Thymus (tissue), 11 donors: ENCODE data around the gene FBXW11. TPM values are rescaled to one million over a fixed set of nuclear protein-coding genes. Genes with fewer than 3 reads are reported as not detected.

ENCODE experiments used
- DNase-seq, 9 donors: peaks; one replicate each; pipeline ENCODE4 v3.0.0-alpha.2; 2013; ENCODE audit warnings: low spot score in 9 of 9, low read depth in 6 of 9, missing footprints in 1 of 9
- H3K27ac ChIP-seq, 2 donors: one replicate each; pipeline ENCODE4 v1.5.1; 2013; ENCODE audit warnings: control low read depth in 1 of 2, low read depth in 1 of 2, low read length in 1 of 2, mild to moderate bottlenecking in 1 of 2, moderate library complexity in 1 of 2
- H3K27me3 ChIP-seq, 2 donors: one replicate each; pipeline ENCODE4 v1.5.1; 2013; ENCODE audit warnings: low read length in 1 of 2; ENCODE audit not compliant: control insufficient read depth in 2 of 2, insufficient read depth in 1 of 2
- H3K36me3 ChIP-seq, 2 donors: one replicate each; pipeline ENCODE4 v1.5.1; 2013; ENCODE audit warnings: low read length in 1 of 2, mild to moderate bottlenecking in 1 of 2, moderate library complexity in 1 of 2; ENCODE audit not compliant: control insufficient read depth in 2 of 2, insufficient read depth in 2 of 2
- H3K4me1 ChIP-seq, 2 donors: one replicate each; pipeline ENCODE4 v1.5.1; 2013; ENCODE audit warnings: low read length in 2 of 2; ENCODE audit not compliant: control insufficient read depth in 2 of 2, insufficient read depth in 2 of 2
- H3K4me3 ChIP-seq, 2 donors: one replicate each; pipeline ENCODE4 v1.5.1; 2013; ENCODE audit warnings: low read length in 2 of 2, control low read depth in 1 of 2, mild to moderate bottlenecking in 1 of 2
- H3K9me3 ChIP-seq, 2 donors: one replicate each; pipeline ENCODE4 v1.5.1; 2013; ENCODE audit warnings: low read length in 1 of 2, mild to moderate bottlenecking in 1 of 2; ENCODE audit not compliant: control insufficient read depth in 2 of 2, insufficient read depth in 1 of 2
- WGBS: extraction: QIAGEN DNeasy Blood & Tissue Kit; methylation state at CpG from one replicate; pipeline ENCODE4 v1.1.7; 2013; 5-methylcytosine and 5-hydroxymethylcytosine counted together
- polyA plus RNA-seq: library from polyadenylated mRNA; stranded (reverse); fragments of 200-250 nt; gene quantifications from one replicate; pipeline ENCODE4 v1.2.3, GENCODE V29; 2013
- total RNA-seq: library from RNA; stranded (reverse); fragments of 120-200 nt; gene quantifications from one replicate; pipeline ENCODE4 v1.2.4, GENCODE V29; 2013
- donor health status: healthy.

The FBXW11 gene
- total and polyA plus RNA-seq, 2 donors = 12.5 to 27.5 TPM

DNA sequence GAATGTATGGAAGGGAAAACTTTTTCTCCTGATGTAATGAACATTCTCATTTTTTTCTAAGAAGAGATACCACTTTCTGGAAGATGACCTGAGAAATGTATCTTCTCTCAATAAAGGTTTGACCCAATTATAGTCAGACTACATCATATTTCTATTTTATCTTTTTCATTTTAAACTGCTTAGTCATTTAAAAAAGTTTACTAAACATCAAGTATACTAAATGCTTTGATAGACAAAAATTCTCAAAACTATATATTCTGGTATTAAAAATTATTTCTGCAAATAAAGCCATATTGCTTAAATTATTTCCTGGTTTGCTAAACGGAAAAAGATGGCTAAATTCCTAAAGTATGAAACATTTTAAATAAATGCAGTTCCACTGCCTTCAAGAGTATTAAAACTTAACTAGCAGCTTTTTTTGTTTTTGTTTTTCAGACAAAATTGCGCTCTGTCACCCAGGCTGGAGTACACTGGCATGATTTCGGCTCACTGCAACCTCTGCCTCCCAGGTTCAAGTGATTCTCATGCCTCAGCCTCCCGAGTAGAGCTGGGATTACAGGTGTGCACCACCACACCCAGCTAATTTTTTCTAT lies 37.1 kb downstream of the FBXW11 start:
- Histone ChIP-seq H3K9me3 (peaks cover 0 to 10% of the 10 kb centered on the region in 2 donors), H3K36me3 (no peaks in the 10 kb centered on the region), H3K27ac (no peak overlapping the region), H3K4me1 (peaks cover 11 to 34% of the 10 kb centered on the region in 2 donors), H3K27me3 (no peaks in the 10 kb centered on the region), H3K4me3 (no peak overlapping the region)
- 97% methylated on average over 4 of the region's 4 CpGs for WGBS
- no peak for DNase-seq

DNA sequence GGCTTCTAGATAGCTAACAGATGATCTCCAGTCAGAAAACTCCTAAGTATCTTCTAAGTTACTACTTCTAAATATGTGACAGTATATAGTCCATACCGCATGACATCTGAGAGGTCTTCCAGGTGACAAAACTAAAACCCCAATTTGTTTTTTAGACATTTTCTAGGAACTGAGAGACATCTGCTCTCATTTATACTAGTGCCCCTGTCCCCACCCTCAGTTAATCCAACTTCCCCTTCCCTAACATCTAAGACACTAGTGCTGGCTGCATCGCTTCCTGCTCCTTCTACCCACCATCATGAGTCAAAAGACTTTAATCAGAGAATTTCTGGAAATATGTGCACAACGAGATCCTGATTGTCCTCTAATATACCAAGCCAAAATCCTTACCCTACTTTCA lies 37.9 kb downstream of the FBXW11 start:
- Histone ChIP-seq H3K36me3 (no peaks in the 10 kb centered on the region), H3K27ac (peak overlapping the region in 1 of 2 donors; percentile 31), H3K4me3 (no peak overlapping the region), H3K4me1 (peaks cover 11 to 34% of the 10 kb centered on the region in 2 donors), H3K27me3 (no peaks in the 10 kb centered on the region), H3K9me3 (peaks cover 0 to 10% of the 10 kb centered on the region in 2 donors)
- 24% methylated on average over 3 of the region's 3 CpGs for WGBS
- peak in 1 of 9 donors; percentile 35 for DNase-seq

DNA sequence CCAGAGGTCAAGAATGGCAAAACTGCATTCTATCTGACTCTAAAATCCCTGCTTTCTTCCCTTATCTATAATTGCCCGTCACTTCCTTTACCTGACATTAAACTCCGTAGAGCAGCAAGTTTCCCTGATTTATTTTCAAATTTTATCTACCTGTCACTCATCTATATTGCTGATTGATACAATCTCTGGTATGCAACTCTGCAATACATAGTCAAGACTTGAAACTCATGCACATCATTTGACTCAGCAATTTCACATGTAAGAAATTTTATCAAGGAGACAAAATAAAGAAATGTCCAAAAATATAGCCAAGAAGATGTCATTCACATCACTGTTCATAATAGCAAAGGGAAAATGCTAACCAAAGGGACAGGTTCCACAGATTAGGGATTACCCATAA lies 39.5 kb downstream of the FBXW11 start:
- Histone ChIP-seq H3K4me1 (peaks cover 11 to 32% of the 10 kb centered on the region in 2 donors), H3K4me3 (no peak overlapping the region), H3K27ac (no peak overlapping the region), H3K27me3 (no peaks in the 10 kb centered on the region), H3K36me3 (no peaks in the 10 kb centered on the region), H3K9me3 (peaks cover 0 to 10% of the 10 kb centered on the region in 2 donors)
- 83% methylated on average over 2 of the region's 2 CpGs for WGBS
- DNase-seq = no peak

DNA sequence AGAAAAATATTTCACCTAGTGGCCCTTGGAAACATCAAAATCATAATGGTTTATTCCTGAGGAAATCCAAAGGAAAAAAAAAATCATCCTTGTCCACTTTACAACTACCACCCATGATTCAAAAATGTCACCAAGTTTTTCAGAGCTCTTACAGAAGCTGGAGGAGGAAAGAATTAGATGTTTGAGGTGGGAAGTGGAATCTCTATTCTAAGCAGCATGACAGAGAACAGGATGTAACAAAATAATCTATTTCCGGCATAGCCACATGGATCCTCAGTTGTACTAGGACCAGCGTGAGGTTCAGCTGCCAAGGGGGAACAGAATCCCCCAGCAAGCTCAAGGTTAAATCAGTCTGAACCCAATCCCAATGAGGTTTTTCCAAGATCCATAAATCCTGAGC lies 40.2 kb downstream of the FBXW11 start:
- Histone ChIP-seq H3K4me1 (peaks cover 11 to 26% of the 10 kb centered on the region in 2 donors), H3K27me3 (no peaks in the 10 kb centered on the region), H3K4me3 (no peak overlapping the region), H3K9me3 (peaks cover 0 to 10% of the 10 kb centered on the region in 2 donors), H3K27ac (peak overlapping the region in 1 of 2 donors; percentile 3), H3K36me3 (no peaks in the 10 kb centered on the region)
- 41% methylated on average over 2 of the region's 2 CpGs for WGBS
- DNase-seq = no peak

DNA sequence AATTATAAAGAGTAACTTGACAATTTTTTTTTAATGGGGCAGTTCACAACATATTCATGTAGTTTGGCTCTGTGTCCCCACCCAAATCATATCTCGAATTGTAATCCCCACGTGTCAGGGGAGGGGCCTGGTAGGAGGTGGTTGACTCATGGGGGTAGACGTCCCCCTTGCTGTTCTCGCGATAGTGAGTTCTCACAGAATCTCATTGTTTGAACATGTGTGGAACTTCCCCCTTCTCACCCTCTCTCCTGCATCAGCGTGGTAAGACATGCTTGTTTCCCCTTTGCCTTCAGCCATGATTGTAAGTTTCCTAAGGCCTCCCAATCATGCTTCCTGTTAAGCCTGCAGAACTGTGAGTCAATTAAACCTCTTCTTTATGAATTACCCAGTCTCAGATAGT lies 40.7 kb downstream of the FBXW11 start:
- Histone ChIP-seq H3K27ac (no peak overlapping the region), H3K4me3 (no peak overlapping the region), H3K36me3 (no peaks in the 10 kb centered on the region), H3K4me1 (peaks cover 11 to 24% of the 10 kb centered on the region in 2 donors), H3K9me3 (peaks cover 0 to 10% of the 10 kb centered on the region in 2 donors), H3K27me3 (no peaks in the 10 kb centered on the region)
- DNase-seq = no peak
- WGBS = 81% methylated on average over 6 of the region's 6 CpGs

DNA sequence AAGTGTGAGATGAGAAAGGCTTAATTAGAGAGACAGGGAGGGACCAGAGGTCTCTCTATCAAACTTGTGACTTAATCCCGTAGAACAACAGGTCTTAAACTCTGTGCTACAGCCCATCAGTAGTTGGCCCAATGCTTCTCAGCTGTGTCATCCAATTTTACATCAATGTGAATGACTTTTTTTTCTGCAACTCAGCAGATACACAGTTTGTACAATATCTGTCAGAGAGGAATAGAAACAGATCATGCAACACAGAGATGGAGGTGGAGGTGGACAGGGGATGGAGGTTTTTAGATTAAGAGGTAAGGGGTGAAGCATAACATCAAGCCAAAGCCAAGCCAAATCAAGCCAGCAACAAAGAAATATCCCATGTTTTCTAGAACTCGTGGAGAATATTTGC lies 43.0 kb downstream of the FBXW11 start:
- H3K36me3 ChIP-seq = no peaks in the 10 kb centered on the region
- no peak overlapping the region for H3K27ac ChIP-seq
- H3K9me3 ChIP-seq = no peaks in the 10 kb centered on the region
- WGBS = 93% methylated on average over 2 of the region's 2 CpGs
- DNase-seq = no peak
- H3K27me3 ChIP-seq = no peaks in the 10 kb centered on the region
- no peak overlapping the region for H3K4me3 ChIP-seq
- H3K4me1 ChIP-seq = peaks cover 7 to 11% of the 10 kb centered on the region in 2 donors

DNA sequence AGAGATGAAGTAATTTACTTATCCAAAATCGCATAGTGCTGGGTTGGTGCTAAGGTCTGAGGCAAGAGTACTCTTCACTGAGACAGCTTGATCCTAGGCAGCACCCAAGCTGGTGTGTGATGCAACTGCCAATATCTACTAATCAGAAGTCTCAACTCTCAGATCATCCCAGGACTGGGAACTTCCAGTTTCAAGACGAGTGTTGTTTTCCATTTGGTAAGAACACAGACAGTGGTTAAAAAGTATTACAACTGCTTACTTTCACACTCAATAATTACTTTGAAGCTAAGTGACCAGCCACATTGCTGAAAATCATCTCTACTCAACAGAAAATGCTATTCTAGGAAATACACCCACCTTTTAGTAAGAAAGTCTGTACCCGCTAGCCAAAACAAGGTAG lies 45.3 kb downstream of the FBXW11 start:
- Histone ChIP-seq H3K9me3 (no peaks in the 10 kb centered on the region), H3K27ac (no peak overlapping the region), H3K4me1 (peaks cover 8 to 18% of the 10 kb centered on the region in 2 donors), H3K27me3 (no peaks in the 10 kb centered on the region), H3K36me3 (no peaks in the 10 kb centered on the region), H3K4me3 (no peak overlapping the region)
- 92% methylated on average over 3 of the region's 3 CpGs for WGBS
- DNase-seq = no peak

DNA sequence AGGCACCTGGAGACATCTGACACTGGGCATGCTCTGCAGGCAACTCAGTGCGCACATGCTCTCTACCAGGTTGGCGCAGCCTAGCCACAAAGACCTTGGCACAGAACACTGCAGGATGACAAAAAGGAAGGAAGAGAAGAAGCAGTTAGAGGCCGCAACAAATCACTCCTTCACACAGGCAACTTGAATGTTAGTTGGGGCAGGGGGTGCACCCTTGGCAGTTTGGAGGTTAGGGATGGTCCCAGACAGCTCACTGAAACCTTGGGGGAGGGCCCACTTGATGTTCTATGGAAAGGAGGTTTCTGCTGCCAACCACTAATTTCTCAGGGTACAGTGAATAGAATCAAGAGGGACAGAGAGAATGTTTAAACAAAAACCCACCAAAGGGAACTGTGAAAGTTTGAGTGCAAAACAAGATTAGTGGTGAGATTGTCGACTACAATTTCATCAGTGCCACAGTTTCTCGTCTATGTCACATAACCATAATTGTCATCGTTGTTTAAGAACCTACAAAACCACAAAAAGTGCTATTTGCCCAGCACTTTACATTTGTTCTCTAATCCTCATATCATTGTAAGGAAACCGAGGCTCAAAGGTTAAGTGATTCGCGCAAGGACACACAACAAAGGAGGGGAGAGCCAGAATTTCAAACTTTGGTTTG lies 48.7 kb downstream of the FBXW11 start:
- Histone ChIP-seq H3K9me3 (no peaks in the 10 kb centered on the region), H3K27me3 (no peaks in the 10 kb centered on the region), H3K4me3 (no peak overlapping the region), H3K36me3 (no peaks in the 10 kb centered on the region), H3K27ac (peak overlapping the region; percentile 68 to 85), H3K4me1 (peaks cover 7 to 18% of the 10 kb centered on the region in 2 donors)
- WGBS = 25% methylated on average over 9 of the region's 9 CpGs
- DNase-seq = peak in 8 of 9 donors; percentile 33 to 79 (median 50)

DNA sequence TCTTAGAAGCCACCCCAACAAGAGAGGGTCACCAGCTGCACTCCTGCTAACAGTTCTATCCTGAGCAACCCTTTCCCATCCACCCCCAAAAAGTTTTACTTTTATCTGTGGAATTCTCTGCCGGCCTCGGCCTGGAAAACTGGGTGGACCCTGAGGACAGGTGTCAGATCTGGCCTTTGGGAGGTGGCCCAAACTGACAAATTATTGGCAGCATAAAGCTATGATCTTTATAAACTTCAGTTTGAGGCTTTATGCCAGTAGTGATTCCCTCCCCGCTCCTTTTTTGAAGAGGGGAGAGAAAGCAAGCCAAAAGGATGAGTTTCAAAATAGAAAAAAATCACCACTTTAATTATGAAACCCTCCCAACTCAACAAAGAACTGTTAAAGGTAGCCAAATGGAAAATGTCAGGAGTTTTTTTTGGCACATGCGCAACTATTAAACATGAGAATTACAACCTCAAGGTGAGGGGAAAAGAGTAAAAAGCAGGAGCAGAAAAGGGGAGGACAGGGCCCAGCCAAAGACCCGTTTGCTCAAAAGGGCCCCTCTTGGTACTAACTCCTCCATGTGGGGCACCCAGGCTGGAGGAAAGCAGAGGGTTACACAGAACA lies 49.4 kb downstream of the FBXW11 start:
- Histone ChIP-seq H3K27ac (peak overlapping the region; percentile 48 to 85), H3K4me1 (peaks cover 7 to 18% of the 10 kb centered on the region in 2 donors), H3K36me3 (no peaks in the 10 kb centered on the region), H3K9me3 (no peaks in the 10 kb centered on the region), H3K27me3 (no peaks in the 10 kb centered on the region), H3K4me3 (no peak overlapping the region)
- 80% methylated on average over 5 of the region's 5 CpGs for WGBS
- DNase-seq = no peak
